ENCODE measurements around the gene UBB. TPM values are rescaled to one million over a fixed set of nuclear protein-coding genes. Genes with fewer than 3 reads are reported as not detected.

Gene UBB
- 1,077 TPM for total RNA-seq

DNA sequence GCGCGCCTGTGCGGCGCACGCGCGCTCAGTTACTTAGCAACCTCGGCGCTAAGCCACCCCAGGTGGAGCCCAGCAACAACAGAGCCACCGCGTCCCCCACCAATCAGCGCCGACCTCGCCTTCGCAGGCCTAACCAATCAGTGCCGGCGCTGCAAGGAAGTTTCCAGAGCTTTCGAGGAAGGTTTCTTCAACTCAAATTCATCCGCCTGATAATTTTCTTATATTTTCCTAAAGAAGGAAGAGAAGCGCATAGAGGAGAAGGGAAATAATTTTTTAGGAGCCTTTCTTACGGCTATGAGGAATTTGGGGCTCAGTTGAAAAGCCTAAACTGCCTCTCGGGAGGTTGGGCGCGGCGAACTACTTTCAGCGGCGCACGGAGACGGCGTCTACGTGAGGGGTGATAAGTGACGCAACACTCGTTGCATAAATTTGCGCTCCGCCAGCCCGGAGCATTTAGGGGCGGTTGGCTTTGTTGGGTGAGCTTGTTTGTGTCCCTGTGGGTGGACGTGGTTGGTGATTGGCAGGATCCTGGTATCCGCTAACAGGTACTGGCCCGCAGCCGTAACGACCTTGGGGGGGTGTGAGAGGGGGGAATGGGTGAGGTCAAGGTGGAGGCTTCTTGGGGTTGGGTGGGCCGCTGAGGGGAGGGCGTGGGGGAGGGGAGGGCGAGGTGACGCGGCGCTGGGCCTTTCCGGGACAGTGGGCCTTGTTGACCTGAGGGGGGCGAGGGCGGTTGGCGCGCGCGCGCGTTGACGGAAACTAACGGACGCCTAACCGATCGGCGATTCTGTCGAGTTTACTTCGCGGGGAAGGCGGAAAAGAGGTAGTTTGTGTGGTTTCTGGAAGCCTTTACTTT is at the start of gene UBB:
TSS of gene UBB (plus strand) at position 452 of the 856 bp plus-strand sequence. CDS start 817 bp downstream, outside the sequence.
- no peaks in the 10 kb centered on the region for H3K9me3 ChIP-seq (ENCODE audit: low read depth, low read length)
- H3K4me3 ChIP-seq (ENCODE audit: low read length): peak within 1 kb of the TSS; percentile 71

DNA sequence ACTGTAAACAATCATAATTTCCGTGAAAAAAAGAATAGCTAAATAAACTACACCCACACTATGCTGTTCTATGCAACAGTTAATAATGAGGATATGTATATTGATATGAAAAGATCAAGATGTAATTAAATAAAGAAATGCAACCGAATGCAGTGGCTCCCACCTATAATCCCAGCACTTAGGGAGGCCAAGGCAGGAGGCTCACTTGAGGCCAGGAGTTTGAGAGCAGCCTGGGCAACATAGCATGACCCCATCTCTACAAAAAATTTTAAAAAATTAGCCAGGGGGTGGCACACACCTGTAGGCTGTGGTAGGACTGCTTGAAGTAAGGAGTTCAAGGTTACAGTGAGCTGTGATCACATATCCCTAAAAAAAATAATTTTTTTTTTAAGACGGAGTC is 42.5 kb upstream of the UBB start:
- Histone ChIP-seq H3K4me3 (ENCODE audit: low read length) (no peak overlapping the region), H3K27me3 (ENCODE audit: insufficient read depth, low read length) (no peaks in the 10 kb centered on the region), H3K4me1 (ENCODE audit: insufficient read depth, low read length) (no peaks in the 10 kb centered on the region), H3K9me3 (ENCODE audit: low read depth, low read length) (no peaks in the 10 kb centered on the region)

More for the DNA sequence above, at the start of gene UBB:
- H3K4me1 ChIP-seq (ENCODE audit: insufficient read depth, low read length): peaks cover 31% of the 10 kb centered on the region
- H3K27me3 ChIP-seq (ENCODE audit: insufficient read depth, low read length): no peaks in the 10 kb centered on the region

DNA sequence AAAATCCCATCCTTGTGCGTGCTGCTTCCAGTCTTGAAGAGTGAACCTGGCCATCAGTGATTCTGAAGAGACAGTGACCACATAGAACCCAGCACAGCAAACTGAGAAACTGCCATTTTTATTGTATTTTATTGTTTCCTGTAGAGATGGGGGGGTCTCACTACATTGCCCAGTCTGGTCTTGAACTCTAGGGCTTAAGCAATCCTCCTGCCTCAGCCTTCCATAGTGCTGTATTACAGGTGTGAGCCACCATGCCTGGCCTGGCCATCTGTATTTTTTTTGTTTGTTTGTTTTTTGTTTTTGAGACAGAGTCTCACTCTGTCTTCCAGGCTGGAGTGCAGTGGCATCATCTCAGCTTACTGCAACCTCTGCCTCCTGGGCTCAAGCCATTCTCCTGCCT is 41.5 kb upstream of the UBB start:
- Histone ChIP-seq H3K27me3 (ENCODE audit: insufficient read depth, low read length) (no peaks in the 10 kb centered on the region), H3K4me1 (ENCODE audit: insufficient read depth, low read length) (no peaks in the 10 kb centered on the region), H3K9me3 (ENCODE audit: low read depth, low read length) (no peaks in the 10 kb centered on the region), H3K4me3 (ENCODE audit: low read length) (no peak overlapping the region)

DNA sequence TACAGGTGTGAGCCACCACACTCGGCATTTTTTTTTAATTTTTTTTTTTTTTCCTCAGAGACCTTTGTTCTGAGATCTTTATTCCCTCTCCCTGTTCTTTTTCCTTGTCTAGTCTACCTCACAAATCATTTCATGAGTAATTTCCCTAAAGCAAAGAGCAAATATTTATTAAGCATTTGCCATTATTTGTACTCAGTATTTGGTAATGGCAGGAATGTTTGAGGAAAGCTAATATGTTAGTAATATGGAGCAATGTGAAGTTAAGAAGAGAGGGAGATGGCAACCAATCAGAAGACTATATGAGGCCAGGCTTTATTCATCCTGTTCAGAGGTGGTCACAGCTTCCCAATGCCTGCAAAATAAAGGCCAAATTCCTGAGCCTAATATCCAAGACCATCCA is 40.9 kb upstream of the UBB start:
- no peak overlapping the region for H3K4me3 ChIP-seq (ENCODE audit: low read length)
- H3K4me1 ChIP-seq (ENCODE audit: insufficient read depth, low read length): no peaks in the 10 kb centered on the region
- H3K27me3 ChIP-seq (ENCODE audit: insufficient read depth, low read length): no peaks in the 10 kb centered on the region
- H3K9me3 ChIP-seq (ENCODE audit: low read depth, low read length): no peaks in the 10 kb centered on the region

DNA sequence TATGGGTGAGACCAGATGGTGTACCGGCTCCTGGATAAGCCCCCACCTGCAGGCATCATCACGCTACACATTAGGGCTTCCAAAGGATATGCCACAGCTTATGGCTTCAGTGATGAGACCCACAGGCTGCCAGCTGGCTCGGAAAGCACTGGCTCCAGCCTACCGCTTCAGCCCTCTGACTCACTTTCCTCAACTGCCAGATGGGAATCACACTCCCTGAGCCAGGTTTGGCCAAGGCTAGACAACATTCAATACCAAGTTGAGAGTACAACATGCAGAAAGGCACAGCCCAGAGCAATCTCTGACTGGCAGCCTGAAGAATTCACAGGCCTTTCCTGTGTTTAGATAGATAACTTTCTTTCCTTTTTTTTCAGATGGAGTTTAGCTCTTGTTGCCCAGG is 37.9 kb upstream of the UBB start:
- Histone ChIP-seq H3K9me3 (ENCODE audit: low read depth, low read length) (no peaks in the 10 kb centered on the region), H3K4me1 (ENCODE audit: insufficient read depth, low read length) (no peaks in the 10 kb centered on the region), H3K4me3 (ENCODE audit: low read length) (no peak overlapping the region), H3K27me3 (ENCODE audit: insufficient read depth, low read length) (no peaks in the 10 kb centered on the region)

DNA sequence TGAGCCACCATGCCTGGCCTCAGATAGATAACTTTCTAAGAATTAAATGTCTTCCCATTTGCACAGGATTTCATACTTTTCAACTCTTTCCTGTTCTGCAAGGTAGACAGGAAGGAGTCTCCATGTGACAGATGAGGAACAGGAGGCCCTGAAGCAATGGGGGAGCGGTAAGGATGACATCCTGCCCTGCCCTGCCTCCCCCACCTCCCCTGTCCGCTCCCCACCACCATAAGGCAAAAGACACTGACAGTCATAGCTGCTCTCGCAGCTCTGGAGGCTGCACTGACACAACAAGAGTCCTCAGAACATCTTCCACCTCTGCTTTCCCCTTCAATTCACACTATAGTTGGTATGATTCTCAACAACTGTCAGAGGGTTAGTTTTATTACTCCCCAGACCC is 37.3 kb upstream of the UBB start:
- Histone ChIP-seq H3K27me3 (ENCODE audit: insufficient read depth, low read length) (no peaks in the 10 kb centered on the region), H3K4me3 (ENCODE audit: low read length) (no peak overlapping the region), H3K4me1 (ENCODE audit: insufficient read depth, low read length) (no peaks in the 10 kb centered on the region), H3K9me3 (ENCODE audit: low read depth, low read length) (no peaks in the 10 kb centered on the region)

DNA sequence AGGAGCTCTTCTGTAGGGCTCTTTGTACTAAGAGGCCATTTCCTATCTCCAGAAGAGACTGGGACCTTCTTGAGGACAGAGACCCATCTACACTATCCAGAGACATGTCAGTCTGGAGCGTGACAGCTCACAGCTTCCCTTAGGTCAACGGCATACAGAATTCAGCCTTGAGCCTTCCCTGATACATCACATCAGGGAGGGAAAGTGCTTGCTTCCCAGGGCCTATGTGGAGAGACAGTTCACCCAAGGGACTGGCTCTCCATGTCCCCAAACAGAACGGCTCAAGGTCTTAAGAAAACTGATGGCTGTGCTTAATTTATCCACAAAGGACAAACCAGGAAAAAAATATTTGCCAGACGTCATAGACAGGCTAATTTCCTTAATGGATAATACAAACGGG is 35.3 kb upstream of the UBB start:
- Histone ChIP-seq H3K4me1 (ENCODE audit: insufficient read depth, low read length) (no peaks in the 10 kb centered on the region), H3K27me3 (ENCODE audit: insufficient read depth, low read length) (no peaks in the 10 kb centered on the region), H3K4me3 (ENCODE audit: low read length) (no peak overlapping the region), H3K9me3 (ENCODE audit: low read depth, low read length) (no peaks in the 10 kb centered on the region)

DNA sequence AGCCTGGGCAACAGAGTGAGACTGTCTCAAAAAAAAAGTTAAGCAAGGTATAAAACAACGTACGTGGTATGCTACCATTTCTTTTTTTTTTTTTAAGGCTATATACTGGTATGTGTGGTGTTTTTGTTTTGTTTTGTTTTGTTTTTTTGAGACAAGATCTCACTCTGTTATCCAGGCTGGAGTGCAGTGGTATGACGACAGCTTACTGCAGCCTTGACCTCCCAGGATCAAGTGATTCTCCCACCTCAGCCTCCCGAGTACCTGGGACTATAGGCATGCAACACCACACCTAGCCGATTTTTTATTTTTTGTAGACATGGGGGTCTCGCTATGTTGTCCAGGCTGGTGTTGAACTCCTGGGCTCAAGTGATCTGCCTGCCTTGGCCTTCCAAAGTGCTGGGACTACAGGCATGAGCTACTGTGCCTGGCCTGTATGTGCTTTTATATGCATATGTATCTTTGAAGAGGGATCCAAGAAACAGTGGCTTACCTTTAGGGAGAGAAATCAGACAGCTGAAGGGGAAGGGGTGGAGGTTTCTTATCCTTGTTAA is 34.1 kb upstream of the UBB start:
- Histone ChIP-seq H3K4me1 (ENCODE audit: insufficient read depth, low read length) (peaks cover under 1% of the 10 kb centered on the region), H3K9me3 (ENCODE audit: low read depth, low read length) (no peaks in the 10 kb centered on the region), H3K4me3 (ENCODE audit: low read length) (no peak overlapping the region), H3K27me3 (ENCODE audit: insufficient read depth, low read length) (peaks cover 2% of the 10 kb centered on the region)

DNA sequence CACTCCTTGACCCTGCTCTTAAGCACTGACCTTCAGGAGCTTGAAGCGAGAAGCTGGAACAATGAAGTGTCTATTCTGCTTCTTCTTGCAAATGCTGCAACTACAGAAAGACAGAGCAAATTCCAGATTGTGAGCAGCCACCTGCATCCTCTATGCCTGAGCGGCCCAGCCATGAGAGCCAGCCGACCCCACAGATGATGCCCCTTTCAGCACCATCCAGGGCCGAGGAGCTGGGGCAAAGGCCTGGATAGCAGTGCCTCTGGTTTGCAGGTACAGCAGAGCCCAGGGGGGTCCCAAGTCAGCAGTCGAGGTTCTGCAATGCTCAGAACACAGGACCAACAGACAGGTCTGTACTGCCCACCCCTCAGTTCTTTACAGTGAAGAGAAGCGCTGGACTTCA is 32.3 kb upstream of the UBB start:
- Histone ChIP-seq H3K9me3 (ENCODE audit: low read depth, low read length) (no peaks in the 10 kb centered on the region), H3K27me3 (ENCODE audit: insufficient read depth, low read length) (peaks cover 12% of the 10 kb centered on the region), H3K4me3 (ENCODE audit: low read length) (no peak overlapping the region), H3K4me1 (ENCODE audit: insufficient read depth, low read length) (peaks cover 14% of the 10 kb centered on the region)

DNA sequence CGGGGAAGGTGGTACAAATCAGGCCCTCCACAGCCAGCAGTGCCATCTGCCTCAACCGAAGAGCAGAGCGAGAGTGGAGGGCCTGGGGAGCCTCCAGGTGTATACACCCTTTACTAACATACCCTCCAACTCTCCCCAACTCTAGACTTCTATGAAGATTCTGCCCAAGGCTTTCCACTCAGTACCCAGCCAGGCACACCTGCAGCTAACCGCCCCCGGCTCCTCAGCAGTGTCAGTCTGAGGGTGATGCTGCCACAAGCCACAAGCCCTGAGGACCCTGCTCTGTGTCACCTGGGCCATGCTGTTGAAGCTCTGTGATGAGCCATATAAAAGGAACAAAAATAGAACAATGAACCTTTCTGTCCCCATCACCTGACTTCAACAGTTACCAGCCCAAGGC is 31.5 kb upstream of the UBB start:
- Histone ChIP-seq H3K4me3 (ENCODE audit: low read length) (no peak overlapping the region), H3K27me3 (ENCODE audit: insufficient read depth, low read length) (peaks cover 12% of the 10 kb centered on the region), H3K9me3 (ENCODE audit: low read depth, low read length) (no peaks in the 10 kb centered on the region), H3K4me1 (ENCODE audit: insufficient read depth, low read length) (peaks cover 16% of the 10 kb centered on the region)

DNA sequence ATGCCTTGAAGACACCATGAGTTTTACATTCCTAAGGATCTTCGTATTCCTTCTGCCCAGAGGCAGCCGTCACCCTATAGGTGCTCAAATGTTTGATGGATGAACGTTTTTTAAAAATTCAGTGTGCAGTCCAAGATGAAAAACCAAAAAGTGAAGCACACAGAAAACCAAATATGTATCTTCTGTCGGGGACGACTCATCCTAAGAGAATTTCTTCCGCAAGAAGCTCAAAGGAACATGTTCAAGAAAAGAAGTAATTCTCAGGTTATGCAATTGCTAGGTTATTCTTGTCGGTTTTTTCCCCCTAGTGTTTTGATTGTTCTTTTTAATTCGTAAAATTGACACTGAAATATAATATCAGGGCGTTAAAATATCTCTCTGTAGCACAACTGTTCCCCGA is 29.1 kb upstream of the UBB start:
- H3K27me3 ChIP-seq (ENCODE audit: insufficient read depth, low read length): peaks cover 12% of the 10 kb centered on the region
- H3K9me3 ChIP-seq (ENCODE audit: low read depth, low read length): no peaks in the 10 kb centered on the region
- no peak overlapping the region for H3K4me3 ChIP-seq (ENCODE audit: low read length)
- H3K4me1 ChIP-seq (ENCODE audit: insufficient read depth, low read length): peaks cover 16% of the 10 kb centered on the region

DNA sequence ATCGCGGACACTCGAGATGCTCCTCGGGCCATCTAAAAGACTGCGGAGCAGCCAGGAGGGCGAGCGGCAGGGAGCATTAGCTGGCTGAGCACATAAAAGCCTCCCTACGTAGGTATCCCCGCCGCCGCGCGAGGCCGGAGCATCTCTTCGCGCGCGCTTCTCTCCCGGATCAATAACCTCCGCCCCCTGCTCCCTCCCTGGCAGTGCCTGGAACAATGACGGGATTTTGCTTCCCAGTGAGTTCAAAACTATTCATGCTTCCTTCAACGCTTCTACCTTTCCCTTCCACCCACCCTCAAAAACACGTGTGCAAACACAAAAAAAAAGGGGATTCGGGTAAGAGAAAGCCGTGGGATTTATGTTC is 28.6 kb upstream of the UBB start:
- Histone ChIP-seq H3K4me1 (ENCODE audit: insufficient read depth, low read length) (peaks cover 16% of the 10 kb centered on the region), H3K27me3 (ENCODE audit: insufficient read depth, low read length) (peaks cover 12% of the 10 kb centered on the region), H3K4me3 (ENCODE audit: low read length) (peak overlapping the region; percentile 48)

DNA sequence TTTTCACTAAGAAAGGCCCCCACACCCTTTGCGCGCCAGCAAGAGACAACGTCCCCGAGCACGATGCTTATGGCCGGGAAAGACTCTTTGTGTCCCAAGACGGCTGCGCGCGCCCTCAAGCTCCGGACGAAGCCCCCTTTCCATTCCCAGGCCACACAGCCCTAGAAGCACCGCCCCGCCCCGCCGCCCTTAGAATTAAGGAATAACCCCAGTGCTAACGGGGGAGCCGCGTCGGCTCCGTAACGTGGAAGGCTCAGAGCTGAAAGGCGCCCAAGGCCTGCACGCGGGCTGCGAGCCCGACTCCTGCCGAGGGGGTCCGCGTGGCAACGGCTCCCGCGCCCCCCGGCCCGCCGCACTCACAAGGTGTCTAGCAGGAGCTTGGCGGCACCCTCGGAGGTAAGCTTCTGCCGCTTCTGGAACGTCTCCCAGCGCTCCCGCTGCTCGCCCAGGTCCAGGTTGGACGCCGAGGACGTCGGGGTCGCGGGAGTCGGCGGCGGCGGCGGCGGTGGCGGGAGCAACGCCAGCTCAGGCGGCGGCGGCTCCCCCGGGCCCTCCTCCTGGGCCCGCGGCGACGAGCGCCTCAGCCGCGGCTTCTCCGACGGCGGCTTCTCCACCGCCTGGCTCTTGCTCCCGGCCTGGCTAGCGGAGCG is 28.1 kb upstream of the UBB start:
- Histone ChIP-seq H3K4me1 (ENCODE audit: insufficient read depth, low read length) (peaks cover 16% of the 10 kb centered on the region), H3K4me3 (ENCODE audit: low read length) (peak overlapping the region; percentile 48), H3K27me3 (ENCODE audit: insufficient read depth, low read length) (peaks cover 12% of the 10 kb centered on the region), H3K9me3 (ENCODE audit: low read depth, low read length) (no peaks in the 10 kb centered on the region)

More for the DNA sequence above, 28.6 kb upstream of the UBB start:
- no peaks in the 10 kb centered on the region for H3K9me3 ChIP-seq (ENCODE audit: low read depth, low read length)

DNA sequence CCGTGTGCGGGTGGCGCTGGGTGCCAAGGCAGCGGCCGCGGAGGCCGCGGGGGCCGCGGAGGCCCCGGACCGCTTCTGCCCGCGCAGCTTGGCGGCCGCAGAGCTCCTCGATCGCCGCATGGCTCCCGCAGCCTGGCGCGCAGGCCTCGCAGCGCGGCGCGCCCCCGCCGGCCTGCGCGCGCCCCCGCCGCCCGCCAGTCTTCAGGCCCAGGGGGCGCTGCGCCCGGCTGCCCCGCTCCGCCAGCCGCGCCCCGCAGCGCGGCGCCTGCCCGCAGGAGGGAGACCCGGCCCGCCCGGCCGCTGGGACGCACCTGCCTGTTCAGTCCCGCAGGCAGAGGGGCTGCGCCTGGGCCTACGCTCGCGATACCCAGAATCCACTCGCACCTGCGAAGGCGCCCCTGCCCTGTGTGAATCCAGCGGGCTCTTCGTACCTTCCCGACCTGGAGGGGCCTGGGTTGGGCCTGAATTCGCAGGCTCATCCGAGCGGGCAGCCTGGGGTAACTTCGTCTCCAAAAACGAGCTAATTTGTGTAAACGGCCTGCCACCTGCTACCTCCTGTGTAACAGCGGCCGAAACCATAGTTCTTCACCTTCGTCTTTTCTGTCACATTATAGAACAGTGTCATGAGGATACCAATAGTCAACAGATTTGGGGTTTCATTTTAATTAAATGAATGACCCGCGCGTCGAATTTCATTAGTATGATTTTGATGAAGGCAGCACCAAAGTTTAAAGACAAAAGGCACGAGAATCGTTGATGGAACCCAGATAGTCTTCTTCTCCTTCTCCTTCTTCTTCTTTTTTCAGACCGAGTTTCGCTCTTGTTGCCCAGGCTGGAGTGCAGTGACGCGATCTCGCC is 27.3 kb upstream of the UBB start, which contains the start of gene CENPV:
TSS of gene CENPV (minus strand) at position 153 of the 858 bp plus-strand sequence. CDS start at position 120, 33 bp downstream.
- H3K4me1 ChIP-seq (ENCODE audit: insufficient read depth, low read length): peaks cover 16% of the 10 kb centered on the region

DNA sequence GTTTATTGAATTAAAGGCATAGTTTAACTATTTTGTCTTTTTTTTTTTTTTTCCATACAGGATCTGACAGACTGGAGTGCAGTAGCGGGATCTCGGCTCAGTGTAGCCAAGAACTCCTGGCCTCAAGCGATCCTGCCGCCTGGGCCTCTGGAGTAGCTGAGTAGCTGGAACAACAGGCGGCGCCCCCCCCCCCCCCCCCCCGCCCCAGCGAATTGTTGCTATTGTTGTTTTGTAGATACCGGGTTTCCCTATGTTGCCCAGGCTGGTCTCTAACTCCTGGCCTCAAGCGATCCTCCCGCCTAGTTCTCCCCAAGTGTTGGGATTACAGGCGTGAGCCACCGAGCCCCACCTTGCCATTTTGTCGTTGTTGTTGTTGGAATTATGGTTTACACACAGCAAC is 26.3 kb upstream of the UBB start:
- peaks cover 12% of the 10 kb centered on the region for H3K27me3 ChIP-seq (ENCODE audit: insufficient read depth, low read length)
- no peaks in the 10 kb centered on the region for H3K9me3 ChIP-seq (ENCODE audit: low read depth, low read length)
- peaks cover 16% of the 10 kb centered on the region for H3K4me1 ChIP-seq (ENCODE audit: insufficient read depth, low read length)
- H3K4me3 ChIP-seq (ENCODE audit: low read length): no peak overlapping the region

More for the DNA sequence above, 27.3 kb upstream of the UBB start, which contains the start of gene CENPV:
- Histone ChIP-seq H3K4me3 (ENCODE audit: low read length) (peak within 1 kb of the TSS; percentile 48), H3K9me3 (ENCODE audit: low read depth, low read length) (no peaks in the 10 kb centered on the region), H3K27me3 (ENCODE audit: insufficient read depth, low read length) (peaks cover 12% of the 10 kb centered on the region)

Data from mononuclear cell (primary cell).